GM21786 (cell line): ENCODE results near the gene NFIA.

ENCODE experiments used
- ATAC-seq: cut with Tn5 transposase; IDR thresholded peaks from one replicate; pipeline ENCODE4 v1.9.1; 2021; ENCODE audit not compliant: unreplicated experiment

The NFIA gene

DNA sequence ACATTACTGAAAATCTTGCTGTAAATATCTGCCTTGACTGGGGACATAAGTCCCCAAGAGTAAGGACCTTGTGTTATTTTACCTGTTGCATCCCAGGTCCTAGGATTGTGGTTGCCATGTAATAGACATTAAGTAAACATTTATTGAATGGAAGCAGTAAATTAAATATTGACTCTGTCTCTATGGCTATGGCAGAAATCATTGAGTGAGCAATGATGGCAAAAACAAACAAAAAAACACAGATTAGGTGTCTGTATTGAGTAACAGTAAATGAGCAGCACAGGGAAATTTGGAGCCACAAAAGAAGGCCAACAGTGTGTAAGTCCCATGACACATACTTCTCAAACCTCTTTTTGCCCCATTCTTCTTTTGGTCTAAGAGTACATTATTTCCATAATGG is 240.4 kb downstream of the NFIA start:
- ATAC-seq = no peak

DNA sequence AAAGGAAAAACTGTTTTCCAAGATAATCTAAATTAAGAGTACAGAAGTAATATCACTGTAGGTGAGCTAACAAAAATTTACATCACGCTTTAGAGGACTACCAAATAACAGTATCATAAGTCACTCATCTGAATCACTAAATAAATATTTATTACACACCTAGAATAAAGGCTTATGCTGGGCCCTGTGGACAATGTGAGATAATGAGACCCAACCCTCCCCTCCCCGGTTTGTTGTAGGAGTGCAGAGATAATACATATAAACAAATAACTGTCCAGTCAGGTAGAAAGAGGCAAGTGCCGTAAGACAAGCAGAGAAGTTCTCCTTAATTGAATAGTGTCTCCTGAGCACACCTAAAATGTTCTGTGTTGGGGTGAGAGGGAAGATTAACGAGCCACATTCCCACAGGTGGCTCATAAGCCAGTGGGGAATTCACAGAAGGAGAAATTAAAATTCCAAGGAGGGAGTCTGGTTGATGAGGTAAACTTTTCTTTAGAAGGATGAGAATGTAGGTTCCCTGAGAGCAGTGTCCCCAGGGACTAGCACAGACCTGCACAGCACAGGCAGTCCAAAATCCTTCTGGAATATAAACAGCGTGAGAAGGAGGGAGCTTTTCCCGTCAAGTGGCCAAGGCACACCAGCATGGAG is 241.4 kb downstream of the NFIA start:
- no peak for ATAC-seq

DNA sequence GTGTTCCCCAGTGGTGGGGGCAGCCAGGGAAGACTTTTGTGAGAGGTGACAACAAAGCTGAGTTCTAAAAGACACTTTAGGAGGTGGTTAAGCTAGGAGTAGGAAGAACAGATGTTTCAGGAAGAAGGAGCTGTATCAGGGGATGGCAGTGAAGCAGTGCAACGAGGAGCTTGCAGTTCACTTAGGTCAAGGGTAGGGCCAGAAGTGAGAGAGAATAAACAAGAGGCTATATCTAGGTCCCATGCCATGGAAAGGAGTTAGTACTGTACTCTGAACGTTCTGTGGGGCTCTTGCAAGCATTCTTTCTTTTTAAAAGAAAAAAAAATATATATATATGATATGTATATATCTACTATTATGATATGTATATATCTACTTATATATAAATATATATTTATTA is 244.4 kb downstream of the NFIA start:
- ATAC-seq = no peak

DNA sequence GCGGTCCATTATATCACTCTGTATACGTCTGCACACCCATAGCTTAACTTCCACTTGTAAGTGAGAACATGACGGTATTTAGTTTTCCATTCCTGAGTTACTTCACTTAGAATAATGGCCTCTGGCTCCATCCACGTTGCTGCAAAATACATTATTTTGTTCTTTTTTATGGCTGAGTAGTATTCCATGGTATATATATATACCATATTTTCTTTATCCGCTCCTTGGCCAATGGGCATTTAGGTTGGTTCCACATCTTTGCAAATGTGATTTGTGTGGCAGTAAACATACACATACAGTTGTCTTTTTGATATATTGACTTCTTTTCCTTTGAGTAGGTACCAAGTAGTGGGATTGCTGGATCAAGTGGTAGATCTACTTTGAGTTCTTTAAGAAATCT is 245.1 kb downstream of the NFIA start:
- ATAC-seq = no peak

DNA sequence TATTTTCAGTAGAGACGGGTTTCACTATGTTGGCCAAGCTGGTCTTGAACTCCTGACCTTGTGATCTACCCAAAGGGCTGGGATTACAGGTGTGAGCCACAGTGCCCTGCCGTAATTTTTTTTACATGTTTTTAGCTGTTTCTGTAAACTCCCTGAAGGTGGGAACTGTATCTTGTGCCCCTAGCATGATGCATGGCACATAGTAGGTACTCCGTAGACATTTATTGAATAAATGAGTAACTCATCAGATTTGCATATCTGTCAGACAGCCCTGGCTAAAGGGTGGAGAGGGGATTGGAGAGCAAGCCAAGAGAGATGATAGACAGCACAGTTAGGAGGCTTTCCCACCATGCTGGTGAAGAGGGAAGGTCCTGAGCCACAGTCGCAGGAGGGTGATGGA is 247.2 kb downstream of the NFIA start:
- ATAC-seq = no peak

DNA sequence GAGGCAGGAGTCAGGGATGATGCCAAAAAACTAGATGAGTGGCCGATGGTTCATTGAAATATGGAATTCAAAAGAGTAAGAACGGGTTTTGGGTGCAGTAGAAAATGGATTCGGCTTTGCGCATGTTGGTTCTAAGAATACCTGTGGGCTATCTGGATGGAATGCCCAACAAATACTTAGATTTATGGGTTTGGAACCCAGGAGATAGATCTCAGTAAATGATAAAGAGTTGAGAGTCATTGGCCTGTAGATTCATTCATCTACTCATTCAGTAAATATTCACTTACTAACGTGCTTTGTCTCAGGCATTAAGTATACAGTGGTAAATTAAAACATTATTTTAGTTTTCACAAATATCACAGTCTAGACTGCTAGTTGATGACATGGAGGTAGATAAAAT is 247.7 kb downstream of the NFIA start:
- no peak for ATAC-seq

DNA sequence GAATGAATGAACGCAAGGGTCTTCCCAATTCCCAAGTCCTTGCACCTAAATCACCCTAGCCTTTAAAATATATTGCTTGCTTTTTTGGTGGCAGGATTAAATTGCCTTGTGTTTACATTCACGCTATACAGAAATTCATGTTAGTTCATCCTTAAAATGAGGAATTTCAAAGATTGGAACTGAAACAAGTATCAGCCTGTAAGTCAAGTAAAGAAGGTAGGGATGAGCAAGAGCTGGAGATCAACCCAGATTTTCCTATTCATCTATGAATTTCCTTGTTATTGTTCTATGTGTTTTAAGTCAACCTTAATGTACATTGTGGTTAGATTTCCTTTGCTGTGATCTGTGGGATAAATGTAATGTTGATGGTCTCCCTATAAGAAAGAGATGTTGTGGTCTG is 248.2 kb downstream of the NFIA start:
- no peak for ATAC-seq

DNA sequence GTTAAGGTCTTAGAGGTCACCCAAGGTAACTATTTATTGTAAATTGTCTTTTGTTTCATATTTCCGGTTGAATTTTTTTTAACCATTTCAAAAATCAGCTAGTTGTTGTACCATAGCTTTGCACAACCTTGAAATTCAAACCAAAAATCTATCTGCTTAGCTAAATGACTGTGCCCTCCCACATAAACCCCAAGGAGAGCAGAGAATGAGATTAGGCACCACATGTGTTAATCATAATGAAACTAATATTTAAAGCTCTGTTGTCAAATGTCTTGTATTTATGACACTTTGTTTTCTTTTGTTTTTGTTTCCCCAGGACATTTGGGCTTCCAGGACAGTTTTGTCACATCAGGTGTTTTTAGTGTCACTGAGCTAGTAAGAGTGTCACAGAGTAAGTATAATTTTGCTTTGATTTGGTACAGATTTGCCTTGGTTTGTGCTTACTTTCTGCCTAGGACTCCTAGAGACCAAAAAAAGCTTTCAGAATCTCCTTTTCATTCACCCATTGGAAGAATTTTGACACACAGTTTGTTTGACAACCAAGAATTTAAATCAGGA is 249.9 kb downstream of the NFIA start:
- ATAC-seq = peak; percentile 97

DNA sequence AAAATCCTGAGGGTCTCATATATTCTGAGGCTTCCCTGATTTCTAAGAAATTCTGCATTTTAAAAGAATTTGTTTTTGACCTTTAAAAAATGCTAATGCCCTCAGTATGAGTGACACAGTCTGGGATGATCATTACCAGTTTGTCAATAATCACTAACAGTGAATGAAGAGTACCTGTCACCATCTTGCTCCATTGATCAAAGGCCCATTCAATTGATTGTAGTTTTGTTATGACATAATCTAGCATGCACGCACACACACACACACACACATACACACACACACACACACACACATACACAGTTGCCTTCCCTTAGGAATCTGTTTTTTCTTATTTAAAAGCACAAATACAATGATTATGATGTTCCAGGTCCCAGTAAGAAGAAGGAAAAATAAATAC is 250.4 kb downstream of the NFIA start:
- no peak for ATAC-seq

DNA sequence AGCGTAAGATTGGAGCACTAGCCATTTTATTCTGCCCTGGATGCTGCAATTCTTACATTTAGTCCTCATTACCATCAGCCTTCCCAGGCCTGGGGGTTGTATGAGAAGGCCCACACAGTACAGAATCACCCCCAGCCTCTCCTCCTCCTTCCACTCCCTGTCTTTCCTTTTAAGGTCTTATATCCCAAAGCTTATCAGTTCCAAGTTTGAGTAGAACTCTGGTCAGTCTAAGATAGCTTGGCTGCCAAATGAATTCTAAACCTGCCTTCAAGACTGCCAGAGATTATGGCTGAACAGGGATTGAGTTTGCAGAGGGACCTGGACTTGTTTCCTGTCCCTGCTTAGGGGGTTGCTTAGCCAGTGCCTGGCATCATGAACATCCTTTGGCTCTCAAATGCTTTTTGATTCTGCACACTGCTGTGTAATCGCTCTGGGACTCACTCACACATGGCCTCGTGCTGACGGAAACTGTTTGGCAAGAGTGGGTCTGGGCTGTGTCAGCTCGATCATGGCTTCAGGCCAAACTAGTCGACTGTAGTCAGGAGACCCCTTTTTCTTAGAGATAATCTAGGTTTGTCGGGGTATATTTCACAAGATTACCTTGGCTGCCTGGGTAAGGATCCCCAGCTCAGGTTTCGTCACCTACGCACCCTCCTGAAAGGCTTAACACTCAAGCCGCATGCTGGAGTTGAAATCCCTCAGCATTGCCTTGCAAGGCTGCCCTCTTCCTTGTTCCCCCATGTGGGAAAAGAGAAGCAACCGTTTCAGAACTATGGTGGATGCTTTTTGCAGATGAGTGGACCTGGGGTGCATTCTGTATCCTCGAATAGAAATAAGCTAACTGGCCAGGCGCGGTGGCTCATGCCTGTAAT is 252.6 kb downstream of the NFIA start:
- ATAC-seq = no peak

DNA sequence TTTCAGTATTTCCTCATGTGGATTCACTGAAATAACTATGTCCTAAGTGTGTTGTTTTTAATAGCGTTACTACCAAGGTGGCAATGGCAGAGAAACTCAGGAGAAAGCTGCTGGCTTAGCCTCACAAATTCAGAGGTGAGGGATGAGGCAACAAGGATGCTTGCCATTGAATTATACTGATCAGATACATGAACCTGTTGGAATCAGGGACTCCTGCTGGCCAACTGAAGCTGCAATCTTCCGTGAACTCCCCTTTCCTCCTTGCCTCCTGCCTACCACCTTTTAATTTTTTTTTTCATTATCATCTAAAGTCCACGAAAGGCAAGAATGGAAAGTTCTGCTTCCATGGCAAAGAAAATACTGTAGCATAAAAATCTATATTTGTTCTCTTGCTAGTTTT is 254.7 kb downstream of the NFIA start:
- no peak for ATAC-seq

DNA sequence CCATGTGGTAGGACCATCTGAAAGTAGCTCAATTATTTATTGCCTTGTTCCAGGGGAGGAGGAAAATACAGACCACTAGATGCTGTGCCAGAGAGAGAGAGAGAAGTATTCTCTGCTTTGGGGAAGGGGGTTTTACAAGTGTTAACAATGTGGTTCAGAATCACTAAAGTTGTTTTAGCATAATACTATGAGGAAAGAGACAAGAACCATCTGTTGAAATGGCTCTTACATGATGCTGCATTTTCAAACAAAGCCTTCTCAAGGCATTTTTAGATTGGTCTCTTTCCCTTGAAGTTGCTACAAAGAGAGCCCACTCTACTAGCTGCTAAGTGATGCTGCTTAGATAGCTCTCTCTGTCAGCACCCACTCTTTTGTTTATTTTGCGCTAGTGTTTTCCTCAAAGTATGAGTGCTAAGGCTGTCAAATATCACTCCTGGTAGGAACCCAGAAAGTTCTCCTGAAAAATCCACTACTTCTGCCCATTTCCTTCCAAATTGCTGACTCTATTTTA is 255.1 kb downstream of the NFIA start:
- no peak for ATAC-seq

DNA sequence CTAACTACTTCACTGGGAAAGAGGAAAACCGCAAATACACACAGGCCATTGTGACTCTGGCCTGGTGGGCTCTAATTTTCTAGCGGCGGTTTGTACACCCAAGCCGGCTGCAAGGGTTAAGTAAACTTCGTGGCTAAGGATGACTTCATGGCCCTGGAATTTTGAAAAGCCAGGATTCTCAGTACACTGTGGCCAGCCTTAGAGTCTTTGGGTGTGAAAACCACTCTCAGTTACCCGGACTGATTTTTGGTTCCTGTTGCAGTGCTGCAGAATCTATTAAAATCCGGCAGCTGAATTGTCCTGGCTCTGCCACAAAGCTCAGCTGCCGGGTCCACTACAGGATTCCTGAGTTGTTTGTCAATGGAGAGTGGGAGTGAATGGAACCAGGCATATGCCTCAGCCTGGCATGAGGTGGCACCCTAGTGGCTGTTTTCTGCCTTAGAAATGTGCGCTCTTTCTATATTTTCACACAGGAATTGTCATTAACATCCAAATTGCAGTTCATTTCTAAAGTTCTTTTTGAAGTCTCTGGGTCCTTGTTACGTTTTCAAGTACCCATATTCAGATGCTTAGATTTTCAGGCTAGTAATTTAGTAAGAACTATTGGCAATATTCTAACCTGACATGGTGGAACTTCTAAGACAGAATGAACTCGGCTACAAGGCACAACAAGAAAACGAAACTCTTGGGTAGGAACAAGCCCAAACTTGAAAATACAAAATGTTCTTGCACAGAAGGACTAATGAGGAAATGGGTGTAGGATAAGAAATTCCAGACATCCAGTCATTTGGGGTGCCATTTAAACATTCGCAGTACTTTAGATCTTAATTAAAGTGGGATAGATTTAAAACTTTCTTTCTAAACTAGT is 255.9 kb downstream of the NFIA start:
- no peak for ATAC-seq

DNA sequence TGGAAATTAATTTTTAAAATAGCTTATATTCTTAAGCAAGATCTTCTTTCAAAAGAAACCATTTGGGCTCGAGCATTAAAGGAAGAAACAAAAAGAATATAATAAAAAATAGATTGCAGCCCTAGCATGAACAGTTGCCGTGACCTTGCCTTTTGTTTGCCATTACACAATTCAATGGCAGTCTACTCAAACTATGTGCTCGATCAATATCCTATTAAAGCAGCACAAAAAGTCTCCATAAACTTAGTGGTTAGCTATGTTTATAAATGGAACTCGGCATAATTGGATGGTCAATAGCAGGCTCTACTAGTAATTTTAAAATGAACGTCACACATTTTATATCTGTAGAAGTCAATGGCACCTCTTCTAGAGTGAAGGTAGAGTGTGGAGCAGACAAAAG is 256.5 kb downstream of the NFIA start:
- no peak for ATAC-seq

DNA sequence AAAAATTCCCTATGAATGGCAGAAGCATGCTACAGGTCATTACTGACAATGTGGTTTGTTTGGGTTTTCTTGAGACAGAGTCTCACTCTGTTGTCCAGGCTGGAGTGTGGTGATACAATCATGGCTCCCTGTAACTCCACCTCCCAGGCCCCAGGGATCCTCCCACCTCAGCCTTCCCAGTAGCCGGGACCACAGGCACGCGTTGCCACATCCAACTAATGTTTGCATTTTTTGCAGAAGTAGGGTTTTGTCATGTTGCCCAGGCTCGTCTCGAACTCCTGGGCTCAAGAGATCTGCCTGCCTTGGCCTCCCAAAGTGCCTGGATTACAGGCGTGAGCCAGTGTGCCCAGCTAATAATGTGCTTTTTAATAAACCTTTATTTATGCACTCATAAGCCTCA is 259.1 kb downstream of the NFIA start:
- ATAC-seq = no peak

DNA sequence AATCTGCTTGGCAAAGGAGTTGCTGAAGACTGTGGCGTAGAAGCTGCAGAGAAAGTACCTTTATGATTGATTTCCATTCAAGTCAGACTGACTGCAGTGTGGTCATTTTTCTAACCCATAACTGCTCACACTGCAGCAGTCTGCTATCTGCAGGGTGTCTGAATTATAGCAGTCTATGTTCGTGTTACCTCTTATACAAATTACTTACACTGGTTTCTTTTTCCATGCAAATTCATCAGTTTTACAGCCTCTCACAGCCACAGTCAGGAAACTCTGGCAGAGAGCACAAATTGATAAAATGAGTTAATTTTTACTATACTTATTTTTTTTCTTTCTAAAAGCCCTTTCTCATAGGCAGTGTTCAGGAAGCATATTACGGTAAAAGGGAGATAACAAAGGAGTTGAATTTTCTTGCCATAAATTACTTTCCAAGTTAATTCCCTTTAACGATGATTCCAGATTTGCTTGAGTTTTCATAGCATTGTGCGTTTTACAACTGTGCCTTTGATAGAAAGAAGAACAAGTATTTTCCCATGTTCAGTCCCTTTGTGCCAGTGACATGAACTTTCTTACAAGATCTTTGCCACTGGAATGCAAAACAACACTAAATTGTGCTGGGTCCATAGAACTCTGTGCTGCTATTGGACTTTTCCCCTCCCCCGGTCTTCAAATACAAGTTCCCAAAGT is 261.5 kb downstream of the NFIA start:
- no peak for ATAC-seq

DNA sequence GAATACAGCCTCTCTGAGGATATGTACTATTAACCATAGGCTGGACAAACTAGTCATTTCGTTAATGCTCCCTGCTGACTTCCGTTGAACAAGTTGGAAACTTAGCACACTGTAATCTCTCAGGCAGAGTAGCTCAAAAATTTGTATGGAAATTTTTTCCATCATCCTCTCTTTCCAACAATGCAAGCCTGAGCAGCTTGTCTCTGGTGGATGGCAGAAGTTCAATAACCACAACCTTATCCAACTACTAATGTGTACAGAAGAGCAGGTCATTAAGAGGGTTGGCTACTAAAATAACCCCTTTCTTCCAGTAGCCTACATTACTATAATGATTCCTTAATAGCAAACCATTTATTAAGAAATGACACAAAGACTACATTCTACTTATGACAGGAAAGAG is 262.3 kb downstream of the NFIA start:
- no peak for ATAC-seq

DNA sequence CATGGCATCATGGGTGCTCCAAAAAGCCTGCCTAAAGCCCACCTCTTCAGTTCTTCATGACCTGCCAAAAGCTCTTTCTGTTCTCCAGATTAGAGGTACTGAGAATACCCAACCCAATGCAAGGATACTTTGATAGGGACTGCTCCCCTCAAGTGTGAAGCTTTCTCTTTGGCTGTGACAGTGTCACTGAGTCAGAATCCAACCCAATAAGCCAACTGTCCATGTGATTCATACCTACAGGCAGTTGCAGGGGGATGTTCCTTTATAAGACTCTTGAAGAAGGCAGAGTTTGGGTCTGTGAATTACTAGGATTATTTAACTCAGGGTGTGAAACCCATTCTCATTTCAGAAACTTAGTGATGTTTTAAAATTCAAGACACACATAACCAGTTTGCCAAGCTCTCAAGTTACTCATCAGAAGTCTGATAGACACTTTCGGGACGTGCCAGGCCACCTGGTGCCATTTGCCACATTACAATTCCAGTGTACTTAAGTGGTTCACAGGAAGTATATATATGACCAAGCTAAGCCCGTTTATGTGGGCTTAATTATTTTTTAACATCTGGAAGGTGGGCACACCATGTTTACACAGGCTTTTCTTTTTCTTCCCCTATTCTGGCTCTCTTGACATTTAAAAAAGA is 265.8 kb downstream of the NFIA start:
- no peak for ATAC-seq

DNA sequence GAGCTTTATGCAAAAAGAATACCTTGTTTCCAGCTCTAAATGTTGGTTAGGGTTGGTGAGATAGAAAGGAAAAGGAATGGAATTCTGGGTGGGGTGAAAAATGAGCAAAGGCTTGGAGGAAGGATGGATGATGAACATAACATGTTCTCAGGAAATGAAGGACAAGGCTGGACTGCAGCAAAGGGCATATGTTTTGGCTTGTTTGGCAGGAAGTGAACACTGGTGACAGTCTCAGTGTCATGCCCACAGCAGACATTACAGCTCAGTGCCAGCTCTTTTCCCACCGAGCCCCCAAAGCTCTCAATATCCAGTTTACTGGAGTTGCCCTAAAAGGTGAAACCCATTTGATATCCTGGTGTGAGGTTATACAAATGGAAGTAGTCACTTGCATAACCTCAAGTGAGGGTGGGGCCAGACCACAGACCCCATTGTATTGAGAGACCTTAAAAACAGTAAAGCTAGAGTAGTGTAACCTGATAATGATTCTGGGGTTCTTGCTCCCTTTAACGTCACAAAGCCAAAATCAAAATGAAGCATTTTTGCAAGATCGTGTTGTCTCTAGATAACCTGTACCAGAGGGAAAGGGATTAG is 270.6 kb downstream of the NFIA start:
- ATAC-seq = no peak
